DND-41 (cell line): ENCODE data around the gene EXOC3L4.

Experiments
- ATAC-seq: fragments of 200-7000 bp; cut with Tn5 transposase; 3 replicates; pipeline ENCODE4 v1.9.1; 2021; ENCODE audit warnings: low read depth; ENCODE audit not compliant: insufficient read depth
- DNase-seq: peaks from one replicate; pipeline ENCODE4 v3.0.0-alpha.2; 2020
- H2AFZ ChIP-seq: 2 replicates; pipeline ENCODE4 v1.6.0; 2012; ENCODE audit warnings: low read depth, low read length
- H3K27ac ChIP-seq: 2 replicates; pipeline ENCODE4 v1.5.1; 2012; ENCODE audit warnings: low read length, inconsistent platforms
- H3K27me3 ChIP-seq: fragments of 200-600 bp; sonication (generic); 2 replicates; pipeline ENCODE4 v1.6.0; 2012; ENCODE audit warnings: low read length, mild to moderate bottlenecking, inconsistent platforms; ENCODE audit not compliant: insufficient read depth, poor library complexity
- H3K36me3 ChIP-seq: 2 replicates; pipeline ENCODE4 v1.5.1; 2012; ENCODE audit warnings: low read length, inconsistent platforms; ENCODE audit not compliant: insufficient read depth
- H3K4me1 ChIP-seq: 2 replicates; pipeline ENCODE4 v1.5.1; 2012; ENCODE audit warnings: mild to moderate bottlenecking, low read length; ENCODE audit not compliant: insufficient read depth
- H3K4me2 ChIP-seq: 2 replicates; pipeline ENCODE4 v1.6.0; 2012; ENCODE audit warnings: mild to moderate bottlenecking, moderate library complexity, low read length, inconsistent platforms; ENCODE audit not compliant: insufficient read depth
- H3K4me3 ChIP-seq, 2 experiments: fragments of 200-600 bp in 1 of 2; shearing (Covaris generic) in 1 of 2; 2 replicates each; pipeline ENCODE4 v1.5.1; 2012 to 2016; ENCODE audit warnings: inconsistent platforms in 2 of 2, low read length in 2 of 2, mild to moderate bottlenecking in 2 of 2, low read depth in 1 of 2, moderate library complexity in 1 of 2
- H3K79me2 ChIP-seq: 2 replicates; pipeline ENCODE4 v1.6.0; 2012; ENCODE audit warnings: low read length, inconsistent platforms; ENCODE audit not compliant: insufficient read depth
- H3K9ac ChIP-seq: 2 replicates; pipeline ENCODE4 v1.6.0; 2012; ENCODE audit warnings: low read depth, mild to moderate bottlenecking, inconsistent platforms, low read length, moderate library complexity
- H3K9me3 ChIP-seq: 2 replicates; pipeline ENCODE4 v1.5.1; 2012; ENCODE audit warnings: low read length, moderate library complexity, mild to moderate bottlenecking, inconsistent platforms; ENCODE audit not compliant: insufficient read depth, severe bottlenecking
- H4K20me1 ChIP-seq: 2 replicates; pipeline ENCODE4 v1.6.0; 2012; ENCODE audit warnings: low read length; ENCODE audit not compliant: insufficient read depth
- EZH2 ChIP-seq: IDR thresholded peaks from 3 replicates; pipeline ENCODE4 v1.6.1; 2012; ENCODE audit warnings: borderline replicate concordance, low read depth, mild to moderate bottlenecking, moderate library complexity, low read length, inconsistent platforms; ENCODE audit not compliant: severe bottlenecking
- TF ChIP-seq, protein P1 (sequence below): IDR thresholded peaks from 2 replicates; pipeline ENCODE4 v1.5.1; 2012; ENCODE audit warnings: borderline replicate concordance, low read length, moderate library complexity, mild to moderate bottlenecking; ENCODE audit not compliant: poor library complexity, severe bottlenecking; ENCODE audit errors: extremely low read depth

EXOC3L4 gene

DNA sequence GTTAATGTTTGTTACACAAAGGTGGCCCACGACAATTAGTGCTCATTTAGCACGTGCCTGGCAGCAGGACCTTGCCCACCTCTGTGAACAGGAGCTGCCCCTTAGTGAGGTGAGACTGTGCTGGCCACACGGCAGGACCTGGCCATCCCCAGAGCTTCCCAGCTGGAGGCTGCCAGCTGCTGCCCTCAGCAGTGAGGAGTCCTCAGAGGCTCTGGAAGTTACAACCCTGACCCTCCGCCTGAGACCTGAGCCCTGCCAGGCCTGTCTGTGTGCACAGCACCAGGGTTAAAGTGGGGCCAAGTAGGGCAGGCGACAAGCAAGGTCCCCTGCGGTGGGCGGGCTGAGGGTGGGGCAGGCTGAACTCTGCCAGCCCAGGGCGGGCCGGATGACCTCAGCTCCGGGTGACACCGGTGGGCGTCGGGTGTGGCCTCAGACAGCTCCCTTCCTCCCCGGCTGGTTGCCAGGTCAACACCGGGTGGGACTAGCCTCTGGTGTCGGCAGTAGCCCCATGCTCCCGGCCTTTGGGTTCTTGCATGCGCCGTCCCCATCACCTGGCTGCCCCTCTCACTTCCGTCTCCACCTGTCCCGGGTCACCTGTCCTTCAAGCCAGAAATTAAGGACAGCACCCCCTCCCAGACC, 19.7 kb upstream of the EXOC3L4 start:
- H3K4me2 ChIP-seq, result peak overlapping the region; percentile 60
- ATAC-seq, result no peak
- H3K9ac ChIP-seq, result no peak overlapping the region
- no peak overlapping the region for H3K27ac ChIP-seq
- H3K36me3 ChIP-seq, result no peaks in the 10 kb centered on the region
- H2AFZ ChIP-seq, result no peak overlapping the region
- no peaks in the 10 kb centered on the region for H3K79me2 ChIP-seq
- H4K20me1 ChIP-seq, result peaks cover 3% of the 10 kb centered on the region; the same call in 1 of the 2 replicates
- DNase-seq, result no peak
- H3K4me3 ChIP-seq, result no peak overlapping the region
- H3K27me3 ChIP-seq, result peaks cover 9% of the 10 kb centered on the region
- peaks cover 11% of the 10 kb centered on the region for H3K4me1 ChIP-seq
- TF ChIP-seq, protein P1, sequence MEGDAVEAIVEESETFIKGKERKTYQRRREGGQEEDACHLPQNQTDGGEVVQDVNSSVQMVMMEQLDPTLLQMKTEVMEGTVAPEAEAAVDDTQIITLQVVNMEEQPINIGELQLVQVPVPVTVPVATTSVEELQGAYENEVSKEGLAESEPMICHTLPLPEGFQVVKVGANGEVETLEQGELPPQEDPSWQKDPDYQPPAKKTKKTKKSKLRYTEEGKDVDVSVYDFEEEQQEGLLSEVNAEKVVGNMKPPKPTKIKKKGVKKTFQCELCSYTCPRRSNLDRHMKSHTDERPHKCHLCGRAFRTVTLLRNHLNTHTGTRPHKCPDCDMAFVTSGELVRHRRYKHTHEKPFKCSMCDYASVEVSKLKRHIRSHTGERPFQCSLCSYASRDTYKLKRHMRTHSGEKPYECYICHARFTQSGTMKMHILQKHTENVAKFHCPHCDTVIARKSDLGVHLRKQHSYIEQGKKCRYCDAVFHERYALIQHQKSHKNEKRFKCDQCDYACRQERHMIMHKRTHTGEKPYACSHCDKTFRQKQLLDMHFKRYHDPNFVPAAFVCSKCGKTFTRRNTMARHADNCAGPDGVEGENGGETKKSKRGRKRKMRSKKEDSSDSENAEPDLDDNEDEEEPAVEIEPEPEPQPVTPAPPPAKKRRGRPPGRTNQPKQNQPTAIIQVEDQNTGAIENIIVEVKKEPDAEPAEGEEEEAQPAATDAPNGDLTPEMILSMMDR, result no peak
- no peak for TF ChIP-seq EZH2
- H3K9me3 ChIP-seq, result no peaks in the 10 kb centered on the region

DNA sequence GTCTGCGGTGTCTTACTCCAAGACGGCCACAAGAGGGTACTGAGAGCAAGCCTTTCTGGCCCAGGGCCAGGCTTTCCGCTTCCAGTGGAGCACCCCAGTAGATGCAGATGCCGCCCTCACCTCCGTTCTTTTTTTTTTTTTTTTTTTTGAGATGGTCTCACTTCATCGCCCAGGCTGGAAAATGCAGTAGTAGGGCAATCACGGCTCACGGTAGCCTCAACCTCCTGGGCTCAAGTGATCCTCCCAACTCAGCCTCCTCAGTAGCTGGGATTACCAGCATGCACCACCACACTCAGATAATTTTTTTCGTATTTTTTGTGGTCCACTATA, 16.1 kb upstream of the EXOC3L4 start:
- H3K4me3 ChIP-seq, result no peak overlapping the region
- H3K9ac ChIP-seq, result no peak overlapping the region
- 0 out of 2 replicates have a peak, but pooled peaks cover 3% of the 10 kb centered on the region for H4K20me1 ChIP-seq
- H3K4me2 ChIP-seq, result no peak overlapping the region
- DNase-seq (peak; percentile 71), ATAC-seq (peak; percentile 59)
- peaks cover 9% of the 10 kb centered on the region for H3K27me3 ChIP-seq
- H2AFZ ChIP-seq, result no peak overlapping the region
- H3K79me2 ChIP-seq, result no peaks in the 10 kb centered on the region
- H3K4me1 ChIP-seq, result peaks cover 11% of the 10 kb centered on the region
- TF ChIP-seq EZH2, result no peak
- TF ChIP-seq, protein P1, result peak; percentile 75
- H3K9me3 ChIP-seq, result no peaks in the 10 kb centered on the region
- H3K27ac ChIP-seq, result no peak overlapping the region
- no peaks in the 10 kb centered on the region for H3K36me3 ChIP-seq

DNA sequence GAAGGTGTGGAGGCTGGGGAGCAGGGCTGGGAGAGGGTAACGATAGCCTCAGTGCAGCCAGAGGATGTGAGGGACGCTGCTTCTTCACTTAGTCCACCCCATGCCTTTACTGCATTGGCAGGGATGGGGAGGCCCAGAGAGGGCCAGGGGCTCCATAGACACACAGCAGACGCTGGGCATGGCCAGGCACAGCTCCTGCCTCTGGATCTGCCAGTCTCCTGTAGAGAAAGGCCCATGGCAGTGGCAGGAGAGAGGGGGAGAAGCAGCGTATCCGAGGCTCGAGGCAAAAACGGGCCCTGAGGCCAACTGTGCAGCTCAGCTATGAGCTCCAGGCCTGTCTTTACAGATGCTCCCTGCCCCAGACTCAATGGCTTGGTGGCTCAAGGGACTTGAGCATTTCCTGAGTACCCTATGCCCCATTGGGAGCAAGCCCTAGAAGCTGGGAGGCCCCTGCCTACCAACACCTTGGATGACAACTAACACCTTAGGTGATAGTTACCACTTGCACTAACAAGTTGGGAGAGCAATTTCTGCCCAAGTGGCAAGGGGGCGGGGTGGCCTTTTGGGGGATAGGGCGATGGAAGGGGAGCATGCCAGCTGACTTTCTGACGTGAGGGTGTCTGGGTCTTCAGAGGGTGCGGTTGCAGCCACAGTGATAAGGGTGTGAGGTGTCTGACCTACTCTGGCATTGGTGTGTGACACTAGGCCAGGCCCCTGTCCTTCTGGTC, 15.5 kb upstream of the EXOC3L4 start:
- Histone ChIP-seq H2AFZ (no peak overlapping the region), H3K4me3 (no peak overlapping the region), H3K4me2 (no peak overlapping the region), H3K27me3 (peaks cover 9% of the 10 kb centered on the region), H3K79me2 (no peaks in the 10 kb centered on the region), H4K20me1 (0 out of 2 replicates have a peak, but pooled peaks cover 3% of the 10 kb centered on the region), H3K27ac (no peak overlapping the region), H3K4me1 (peaks cover 11% of the 10 kb centered on the region), H3K9ac (no peak overlapping the region; the same call in 1 of the 2 replicates), H3K36me3 (no peaks in the 10 kb centered on the region), H3K9me3 (no peaks in the 10 kb centered on the region)
- TF ChIP-seq, protein P1, result no peak
- no peak for TF ChIP-seq EZH2
- DNase-seq (no peak), ATAC-seq (no peak)
